Astrocyte (in vitro differentiated cells and primary cell): ENCODE measurements around the gene WIPF3. TPM values are rescaled to one million over a fixed set of nuclear protein-coding genes. Genes with fewer than 3 reads are reported as not detected.

ENCODE experiments used
- DNase-seq: peaks from one replicate; pipeline ENCODE4 v3.0.0-alpha.2; 2010; ENCODE audit warnings: low read depth
- FAIRE-seq: peaks from 2 replicates; lab custom pipeline; 2011; peaks lifted over from hg19 to GRCh38; lab: Jason Lieb, UNC
- H2AFZ ChIP-seq: 2 replicates; pipeline ENCODE4 v1.6.0; 2012; ENCODE audit warnings: low read depth, low read length, inconsistent platforms
- H3K27ac ChIP-seq: 2 replicates; pipeline ENCODE4 v1.5.1; 2011; ENCODE audit warnings: low read depth, low read length, inconsistent platforms
- H3K27me3 ChIP-seq: 2 replicates; pipeline ENCODE4 v1.6.0; 2011; ENCODE audit warnings: low read length, inconsistent platforms; ENCODE audit not compliant: insufficient read depth
- H3K36me3 ChIP-seq: 2 replicates; pipeline ENCODE4 v1.5.1; 2011; ENCODE audit warnings: low read length, inconsistent platforms; ENCODE audit not compliant: insufficient read depth
- H3K4me1 ChIP-seq: 2 replicates; pipeline ENCODE4 v1.5.1; 2011; ENCODE audit warnings: low read length, inconsistent platforms; ENCODE audit not compliant: insufficient read depth
- H3K4me2 ChIP-seq: 2 replicates; pipeline ENCODE4 v1.6.0; 2012; ENCODE audit warnings: low read length, inconsistent platforms
- H3K4me3 ChIP-seq: 2 replicates; pipeline ENCODE4 v1.5.1; 2011; ENCODE audit warnings: low read depth, mild to moderate bottlenecking, low read length, inconsistent platforms; ENCODE audit not compliant: insufficient read depth
- H3K79me2 ChIP-seq: 2 replicates; pipeline ENCODE4 v1.6.0; 2012; ENCODE audit warnings: mild to moderate bottlenecking, low read length, inconsistent platforms; ENCODE audit not compliant: insufficient read depth
- H3K9ac ChIP-seq: 2 replicates; pipeline ENCODE4 v1.6.0; 2012; ENCODE audit warnings: mild to moderate bottlenecking, low read length, inconsistent platforms
- H3K9me3 ChIP-seq: 2 replicates; pipeline ENCODE4 v1.5.1; 2012; ENCODE audit warnings: low read depth, mild to moderate bottlenecking, low read length, inconsistent platforms; ENCODE audit not compliant: insufficient read depth
- H4K20me1 ChIP-seq: 2 replicates; pipeline ENCODE4 v1.6.0; 2012; ENCODE audit warnings: low read length, inconsistent platforms; ENCODE audit not compliant: insufficient read depth
- H3K27ac Mint-ChIP-seq: one replicate; pipeline ENCODE4 v1.8.0; 2021; ENCODE audit warnings: mild to moderate bottlenecking, mixed read lengths; ENCODE audit not compliant: unreplicated experiment
- H3K27me3 Mint-ChIP-seq: one replicate; pipeline ENCODE4 v1.8.0; 2021; ENCODE audit warnings: low read depth, mixed read lengths; ENCODE audit not compliant: unreplicated experiment
- H3K36me3 Mint-ChIP-seq: one replicate; pipeline ENCODE4 v1.8.0; 2021; ENCODE audit warnings: low read depth, mixed read lengths; ENCODE audit not compliant: unreplicated experiment
- H3K4me1 Mint-ChIP-seq: one replicate; pipeline ENCODE4 v1.8.0; 2021; ENCODE audit warnings: low read depth, mixed read lengths; ENCODE audit not compliant: unreplicated experiment
- H3K4me3 Mint-ChIP-seq: one replicate; pipeline ENCODE4 v1.8.0; 2021; ENCODE audit warnings: mild to moderate bottlenecking, moderate library complexity, mixed read lengths; ENCODE audit not compliant: unreplicated experiment
- H3K9me3 Mint-ChIP-seq: one replicate; pipeline ENCODE4 v1.8.0; 2021; ENCODE audit warnings: mild to moderate bottlenecking, mixed read lengths; ENCODE audit not compliant: unreplicated experiment
- CTCF ChIP-seq: IDR thresholded peaks from 2 replicates; pipeline ENCODE4 v1.5.1; 2011; ENCODE audit warnings: low read depth, mild to moderate bottlenecking, inconsistent platforms, low read length, moderate library complexity; ENCODE audit not compliant: insufficient read depth
- EZH2 ChIP-seq: IDR thresholded peaks from 2 replicates; pipeline ENCODE4 v1.6.1; 2012; ENCODE audit warnings: mild to moderate bottlenecking, low read length, inconsistent platforms; ENCODE audit not compliant: insufficient read depth
- total RNA-seq: library from RNA; stranded (reverse); gene quantifications from 2 replicates; pipeline ENCODE4 v1.2.1, GENCODE V29; 2021

Gene WIPF3
- total RNA-seq, 1 donor from 2014 or later = 1.0 TPM

- H2AFZ ChIP-seq = no peak overlapping the region
- H3K27me3 ChIP-seq = peaks cover 9% of the 10 kb centered on the region
- H3K36me3 ChIP-seq = no peaks in the 10 kb centered on the region
- H4K20me1 ChIP-seq = no peaks in the 10 kb centered on the region
- FAIRE-seq (no peak), DNase-seq (peak; percentile 12)
- H3K4me2 ChIP-seq = no peak overlapping the region
- H3K27me3 Mint-ChIP-seq = peaks cover 17% of the 10 kb centered on the region
- H3K4me3 Mint-ChIP-seq = no peak overlapping the region
- no peak overlapping the region for H3K27ac ChIP-seq
- H3K4me1 Mint-ChIP-seq = no peaks in the 10 kb centered on the region
- no peak overlapping the region for H3K9ac ChIP-seq
- H3K27ac Mint-ChIP-seq = no peak overlapping the region
- H3K36me3 Mint-ChIP-seq = peaks cover 2% of the 10 kb centered on the region
- H3K4me1 ChIP-seq = no peaks in the 10 kb centered on the region
- TF ChIP-seq CTCF (peak; percentile 71), EZH2 (no peak)
- no peaks in the 10 kb centered on the region for H3K9me3 ChIP-seq
- no peak overlapping the region for H3K4me3 ChIP-seq
- no peaks in the 10 kb centered on the region for H3K9me3 Mint-ChIP-seq
- no peaks in the 10 kb centered on the region for H3K79me2 ChIP-seq
These were observed 71.9 kb downstream of the WIPF3 start for GRCh38 chr7:29878081-29878688.

GRCh38 chr7:29879609-29880008 lies 73.3 kb downstream of the WIPF3 start:
- Histone ChIP-seq H3K79me2 (no peaks in the 10 kb centered on the region), H3K9ac (no peak overlapping the region), H3K36me3 (no peaks in the 10 kb centered on the region), H3K27ac (no peak overlapping the region), H2AFZ (no peak overlapping the region), H3K4me2 (no peak overlapping the region), H3K4me1 (no peaks in the 10 kb centered on the region), H4K20me1 (no peaks in the 10 kb centered on the region), H3K4me3 (no peak overlapping the region), H3K27me3 (peaks cover 5% of the 10 kb centered on the region), H3K9me3 (no peaks in the 10 kb centered on the region)
- Mint-ChIP-seq H3K36me3 (peaks cover 2% of the 10 kb centered on the region), H3K27ac (no peak overlapping the region), H3K9me3 (no peaks in the 10 kb centered on the region), H3K4me1 (no peaks in the 10 kb centered on the region), H3K27me3 (peaks cover 24% of the 10 kb centered on the region), H3K4me3 (no peak overlapping the region)
- FAIRE-seq (no peak), DNase-seq (peak; percentile 52)
- TF ChIP-seq EZH2 (no peak), CTCF (no peak)

GRCh38 chr7:29881724-29882123 lies 75.4 kb downstream of the WIPF3 start:
- no peaks in the 10 kb centered on the region for H3K36me3 Mint-ChIP-seq
- FAIRE-seq = no peak
- Histone ChIP-seq H4K20me1 (no peaks in the 10 kb centered on the region), H3K79me2 (no peaks in the 10 kb centered on the region), H3K4me2 (no peak overlapping the region), H3K4me3 (no peak overlapping the region), H3K27ac (no peak overlapping the region), H3K36me3 (no peaks in the 10 kb centered on the region), H3K4me1 (no peaks in the 10 kb centered on the region), H2AFZ (no peak overlapping the region), H3K9ac (no peak overlapping the region), H3K27me3 (peaks cover 3% of the 10 kb centered on the region), H3K9me3 (no peaks in the 10 kb centered on the region)
- TF ChIP-seq EZH2 = no peak
- TF ChIP-seq CTCF = no peak
- H3K27me3 Mint-ChIP-seq = peaks cover 32% of the 10 kb centered on the region
- peak overlapping the region; percentile 5 for H3K27ac Mint-ChIP-seq
- no peak overlapping the region for H3K4me3 Mint-ChIP-seq
- H3K4me1 Mint-ChIP-seq = no peaks in the 10 kb centered on the region
- H3K9me3 Mint-ChIP-seq = no peaks in the 10 kb centered on the region
- DNase-seq = no peak
